RWPE1 (cell line): Measurements from ENCODE around the gene SELENON.

ENCODE experiments used
- CTCF ChIA-PET: fragments of 350-600 bp; sonication (Branson Sonifier 250); formaldehyde crosslinking; extraction: SDS; loops from one replicate; lab custom pipeline; 2021; lab: Yijun Ruan, JAX
- POLR2A ChIA-PET: fragments of 400-600 bp; formaldehyde crosslinking; extraction: SDS; loops from one replicate; lab custom pipeline; 2020; ENCODE audit warnings: antibody characterized with exemption; ENCODE audit not compliant: low non-redundant PET; lab: Yijun Ruan, JAX
- DNase-seq: peaks from one replicate; pipeline ENCODE4 v3.0.0; 2012; ENCODE audit warnings: low spot score
- H3K27ac ChIP-seq: fragments of 450-650 bp; 2 replicates; pipeline ENCODE4 v1.5.1; 2017
- CTCF ChIP-seq: fragments of 450-650 bp; conservative IDR thresholded peaks from 2 replicates; pipeline ENCODE4 v1.5.1; 2017; ENCODE audit warnings: low read depth, mild to moderate bottlenecking

SELENON gene

GRCh38 chr1:25765136-25765922 lies 34.7 kb upstream of the SELENON start:
- DNase-seq: no peak
- TF ChIP-seq CTCF: no peak
- H3K27ac ChIP-seq: no peak overlapping the region
- CTCF ChIA-PET: no interaction called here
- POLR2A ChIA-PET: no interaction called here

GRCh38 chr1:25765923-25766589 lies 33.9 kb upstream of the SELENON start:
- no peak overlapping the region for H3K27ac ChIP-seq
- TF ChIP-seq CTCF: no peak
- ChIA-PET POLR2A (no interaction called here), CTCF (no interaction called here)
- no peak for DNase-seq

- ChIA-PET POLR2A (no interaction called here), CTCF (no interaction called here)
- no peak for TF ChIP-seq CTCF
- DNase-seq: no peak
- H3K27ac ChIP-seq: no peak overlapping the region
These were observed 33.1 kb upstream of the SELENON start for GRCh38 chr1:25766721-25767436.

GRCh38 chr1:25767437-25767770 lies 32.6 kb upstream of the SELENON start:
- TF ChIP-seq CTCF: no peak
- no peak overlapping the region for H3K27ac ChIP-seq
- POLR2A ChIA-PET: no interaction called here
- CTCF ChIA-PET: no interaction called here
- no peak for DNase-seq

GRCh38 chr1:25768999-25769398 lies 31.0 kb upstream of the SELENON start:
- no peak for TF ChIP-seq CTCF
- DNase-seq: no peak
- ChIA-PET CTCF (no interaction called here), POLR2A (no interaction called here)
- no peak overlapping the region for H3K27ac ChIP-seq

GRCh38 chr1:25769625-25770383 lies 30.2 kb upstream of the SELENON start:
- CTCF ChIA-PET: interaction anchor here (0.6 kb wide), 1 partner anchor 191 kb away, joined by 3 read pairs; no protein-coding TSS in a partner anchor
- no peak for DNase-seq
- no peak for TF ChIP-seq CTCF
- no peak overlapping the region for H3K27ac ChIP-seq
- POLR2A ChIA-PET: no interaction called here
